ENCODE measurements around the gene HOXA9.
A peak's percentile ranks its signal among the peaks of the same experiment; 100 is the strongest.

HOXA9 gene

DNA sequence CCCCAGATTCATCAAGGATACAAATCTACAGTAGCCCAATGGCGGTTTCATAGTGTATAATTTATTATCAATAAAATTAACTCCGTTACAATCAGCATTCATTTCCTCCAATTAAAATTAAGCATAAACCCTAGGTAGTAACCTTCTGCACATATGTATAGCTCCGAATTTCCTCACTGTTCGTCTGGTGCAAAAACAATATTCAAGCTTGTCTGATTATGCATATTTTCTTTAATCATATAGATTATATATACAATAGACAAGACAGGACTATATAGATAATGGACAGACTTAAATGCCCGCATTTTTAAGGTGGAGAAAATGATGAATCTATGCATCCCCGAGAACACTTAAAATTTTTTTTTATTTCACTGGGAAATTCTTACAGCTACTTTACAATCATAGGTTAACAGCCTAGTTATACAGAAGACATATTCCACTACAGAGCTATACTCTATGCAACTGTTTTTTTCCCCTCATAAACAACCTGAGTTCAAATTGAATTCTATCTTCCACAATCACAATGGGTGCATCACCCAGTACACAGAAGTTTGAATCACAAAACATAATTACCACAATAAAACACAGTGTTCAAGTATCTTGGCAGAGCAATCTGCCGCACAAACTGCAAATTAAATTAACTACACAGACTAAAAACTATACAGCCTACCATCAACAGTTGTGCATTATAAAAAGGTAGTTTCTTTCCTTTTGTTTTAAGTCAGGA is 2.6 kb downstream of the HOXA9 start:
- DNase-seq = no peak

DNA sequence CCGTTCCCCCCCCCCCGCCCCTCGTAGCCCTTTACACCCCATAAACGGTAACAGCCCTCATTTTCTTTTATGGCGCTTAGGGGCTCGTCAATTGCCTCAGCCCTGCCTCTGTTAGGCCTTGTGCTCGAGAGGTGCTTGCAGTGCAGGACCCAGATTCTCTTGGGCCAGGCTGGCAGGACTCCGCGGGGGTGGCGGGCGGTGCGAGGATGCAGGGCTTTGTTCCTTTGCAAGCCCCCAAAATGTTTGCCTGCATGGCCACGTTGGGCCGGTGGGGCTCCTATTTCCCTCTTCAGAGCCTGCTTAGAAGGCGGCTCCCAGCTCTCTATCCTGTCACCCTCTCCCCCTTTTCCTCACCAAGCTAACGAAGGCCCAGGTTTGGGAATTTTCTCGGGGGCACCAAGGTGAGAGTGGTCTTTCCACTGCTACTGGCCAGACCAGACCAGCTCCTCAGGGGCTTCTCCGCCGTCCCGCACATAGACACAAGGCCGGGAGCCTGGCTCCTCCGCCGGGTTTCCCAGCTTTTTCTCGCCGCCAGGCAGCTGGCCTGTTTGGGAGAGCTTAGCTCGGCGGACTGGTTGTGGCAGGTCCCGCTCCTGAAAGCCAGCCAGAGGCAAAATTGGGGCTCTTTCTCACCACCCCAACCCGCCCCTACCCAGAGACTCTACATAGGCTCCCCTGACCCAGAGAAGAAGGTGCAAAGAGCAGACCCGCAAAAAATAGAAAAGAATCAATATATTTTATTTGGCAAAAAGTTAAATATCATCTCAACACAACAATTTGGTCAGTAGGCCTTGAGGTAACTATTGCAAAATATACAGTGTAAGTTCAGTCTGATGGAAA is 3.4 kb downstream of the HOXA9 start:
- no peak for DNase-seq

- no peak for DNase-seq
Measured at GRCh38 chr7:27161214-27161720, 4.1 kb downstream of the HOXA9 start.

GRCh38 chr7:27160546-27161213 is 4.7 kb downstream of the HOXA9 start:
- peak; percentile 89 for DNase-seq

DNA sequence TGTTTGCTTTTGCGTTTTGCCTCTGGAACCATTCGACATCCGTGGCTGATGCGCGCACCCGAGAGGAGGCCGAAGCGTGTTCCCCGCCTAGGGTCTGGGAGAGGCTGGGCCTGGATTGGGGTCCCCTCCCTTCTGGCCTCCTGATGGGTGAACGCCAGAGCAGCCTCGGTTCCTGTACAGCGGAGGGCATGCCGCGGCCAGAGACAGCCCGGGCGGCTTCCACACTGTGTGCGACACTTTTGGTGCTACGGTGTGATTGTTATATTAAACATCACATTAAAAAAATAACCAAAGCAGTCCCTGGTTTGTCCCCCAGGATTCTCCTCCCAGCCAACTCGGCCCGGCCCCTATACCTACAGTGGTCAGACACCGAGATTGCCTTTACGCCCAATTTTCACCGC is 5.2 kb downstream of the HOXA9 start:
- no peak for DNase-seq

DNA sequence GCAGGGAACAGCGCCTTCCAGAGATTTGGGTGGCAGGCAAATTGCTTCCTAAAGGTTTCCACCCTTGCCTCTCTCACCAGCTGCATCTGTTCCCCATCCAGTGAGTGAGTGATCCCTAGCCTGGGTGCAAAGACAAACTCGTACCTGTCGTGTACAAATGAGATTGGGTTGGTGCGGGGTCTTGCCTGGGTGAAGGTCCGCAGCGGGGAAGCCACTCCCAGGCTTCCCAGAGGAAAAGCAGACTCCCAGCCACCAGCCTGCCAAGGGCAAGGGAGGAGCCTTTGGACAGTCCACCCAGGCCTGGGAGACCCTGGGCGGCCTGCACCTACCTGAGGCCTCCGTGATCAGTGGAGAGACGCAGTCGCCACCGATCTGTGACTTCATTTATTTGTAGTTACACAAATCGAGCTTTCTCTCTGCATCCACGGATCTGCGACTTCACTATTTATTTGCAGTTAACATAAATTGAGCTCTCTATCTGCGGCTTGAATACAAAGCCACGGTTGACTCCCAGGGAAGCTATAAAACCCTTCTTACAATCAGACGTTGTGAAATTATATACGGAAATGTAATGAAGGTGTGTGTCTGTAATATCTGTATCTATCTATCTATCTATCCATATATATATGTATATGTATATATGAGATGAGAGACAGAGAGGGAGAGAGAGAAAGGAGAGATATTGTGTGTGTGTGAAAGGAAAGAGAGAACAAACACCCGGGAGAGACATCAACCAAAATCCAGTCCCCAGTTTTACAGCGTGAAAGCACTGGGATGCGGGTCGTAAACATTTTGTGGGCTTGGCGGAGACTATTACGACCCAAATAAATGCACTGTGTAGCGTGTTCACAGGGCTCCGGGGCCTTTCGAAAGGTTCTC is 5.8 kb downstream of the HOXA9 start:
- no peak for DNase-seq

- DNase-seq = no peak
Measured at GRCh38 chr7:27158436-27159265, 6.7 kb downstream of the HOXA9 start.

DNA sequence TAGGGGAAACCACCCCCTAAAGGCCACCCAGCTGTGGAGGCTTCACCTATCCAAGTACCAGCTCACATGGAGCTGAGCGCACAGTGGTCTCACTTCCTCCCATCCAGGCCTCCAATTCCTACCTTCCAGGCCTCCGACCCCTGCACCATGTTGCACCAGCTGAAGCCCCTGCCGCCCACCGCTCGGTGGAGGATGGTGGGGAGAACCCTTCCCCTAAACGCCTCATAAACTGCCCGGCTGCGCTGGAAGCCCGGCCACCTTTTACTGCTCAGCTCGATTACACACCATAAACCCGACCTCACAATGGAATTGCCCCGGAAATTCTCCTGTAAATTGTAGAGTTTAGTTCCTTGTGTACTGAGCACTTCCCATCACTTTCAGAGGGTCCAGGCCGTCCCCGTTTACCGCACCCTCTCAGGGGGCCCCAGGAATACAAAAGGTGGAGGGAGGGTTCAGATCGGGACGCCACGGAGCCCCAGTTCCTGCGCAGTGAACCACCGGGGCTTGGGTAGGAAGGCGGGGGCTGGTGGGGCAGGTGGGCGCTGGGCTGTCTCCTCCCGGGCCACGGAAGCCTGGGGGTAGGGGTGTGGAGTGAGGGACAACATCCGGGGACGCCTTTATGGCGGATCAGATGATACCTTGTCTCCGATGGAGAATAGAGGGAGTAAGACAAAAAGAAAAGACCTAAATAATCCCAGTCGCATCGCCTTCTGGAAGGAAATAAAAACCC is 7.5 kb downstream of the HOXA9 start:
- DNase-seq = no peak

- DNase-seq = no peak
Measured at GRCh38 chr7:27156916-27157701, 8.2 kb downstream of the HOXA9 start.

GRCh38 chr7:27156508-27156898 is 8.8 kb downstream of the HOXA9 start, which contains the start of gene HOXA7:
Gene HOXA7 (minus strand): TSS chr7:27156675. CDS start chr7:27156545, 130 bp downstream.
- DNase-seq = no peak

GRCh38 chr7:27155816-27156507 is 9.4 kb downstream of the HOXA9 start:
- no peak for DNase-seq

GRCh38 chr7:27154901-27155815 is 10.2 kb downstream of the HOXA9 start:
- peak; percentile 51 for DNase-seq

- DNase-seq = no peak
Measured at GRCh38 chr7:27154369-27154768, 11.0 kb downstream of the HOXA9 start.

DNA sequence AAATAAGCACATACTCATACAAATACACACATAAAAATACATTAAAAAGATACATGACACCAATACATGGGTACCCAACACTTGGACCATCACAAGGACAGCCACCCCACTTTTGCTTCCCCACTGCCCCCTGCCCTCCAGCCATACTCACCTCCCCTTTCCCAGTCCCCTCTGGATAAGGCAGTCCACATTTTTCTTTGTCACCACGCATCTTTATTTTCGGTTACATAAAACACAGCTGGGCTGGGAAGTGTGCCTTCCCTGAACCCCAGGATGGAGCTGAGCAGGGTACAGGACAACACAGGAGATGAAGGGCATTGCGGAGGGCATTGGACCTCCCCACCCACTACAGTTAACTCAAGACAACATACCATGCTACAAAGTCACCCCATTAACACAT is 11.8 kb downstream of the HOXA9 start:
- no peak for DNase-seq

DNA sequence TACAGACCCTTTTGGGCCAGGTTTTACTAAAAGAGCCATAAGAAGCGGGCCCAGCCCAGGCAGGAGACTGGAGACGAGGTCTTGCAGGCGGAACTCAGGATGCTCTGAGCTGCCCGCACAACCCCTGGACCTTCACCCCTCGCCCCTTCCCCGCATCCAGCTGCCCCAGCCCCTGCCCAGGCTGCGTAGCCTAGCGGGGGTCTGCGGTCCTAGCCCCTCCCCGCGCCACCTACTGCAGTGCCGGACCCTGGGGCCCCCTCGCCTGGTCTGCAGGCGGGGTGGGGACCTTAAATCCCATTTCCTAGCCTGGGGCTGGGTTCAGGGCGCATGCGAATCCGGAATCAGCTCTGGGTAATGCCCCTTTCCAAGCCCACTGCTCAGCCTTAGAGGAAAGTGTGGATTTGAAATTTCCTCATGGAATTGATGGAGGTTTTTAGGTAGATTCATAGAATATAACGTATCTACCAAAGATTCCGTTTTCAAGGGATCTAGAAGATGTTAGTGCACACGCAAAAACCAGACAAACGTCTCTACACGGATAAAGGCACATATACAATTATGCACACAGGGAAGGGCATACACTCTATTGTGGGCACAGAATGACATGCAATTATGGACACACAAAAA is 12.4 kb downstream of the HOXA9 start:
- no peak for DNase-seq

- DNase-seq = no peak
Measured at GRCh38 chr7:27151931-27152815, 13.2 kb downstream of the HOXA9 start, which contains the start of gene HOXA3. Gene HOXA3 (minus strand): TSS chr7:27152583. CDS start chr7:27110640, 41,943 bp downstream.

Data from stimulated activated CD4-positive, alpha-beta T cell treated with anti-CD3 and anti-CD28 coated beads, Interleukin-4, amount 100 ng/mL, for 24 hours (primary cell).